PC-3 (cell line): ENCODE measurements around the gene IQCE.

Experiments
- EZH2phosphoT487 ChIP-seq: fragments of 300-600 bp; sonication (generic); IDR thresholded peaks from 2 replicates; pipeline ENCODE4 v1.6.1; 2018; ENCODE audit warnings: mild to moderate bottlenecking, antibody characterized with exemption, low read length, borderline replicate concordance
- TF ChIP-seq, protein P1 (sequence below): fragments of 300-600 bp; sonication (generic); conservative IDR thresholded peaks from 2 replicates; pipeline ENCODE4 v1.5.1; 2017; ENCODE audit warnings: antibody characterized with exemption, low read depth, mild to moderate bottlenecking, low read length

DNA sequence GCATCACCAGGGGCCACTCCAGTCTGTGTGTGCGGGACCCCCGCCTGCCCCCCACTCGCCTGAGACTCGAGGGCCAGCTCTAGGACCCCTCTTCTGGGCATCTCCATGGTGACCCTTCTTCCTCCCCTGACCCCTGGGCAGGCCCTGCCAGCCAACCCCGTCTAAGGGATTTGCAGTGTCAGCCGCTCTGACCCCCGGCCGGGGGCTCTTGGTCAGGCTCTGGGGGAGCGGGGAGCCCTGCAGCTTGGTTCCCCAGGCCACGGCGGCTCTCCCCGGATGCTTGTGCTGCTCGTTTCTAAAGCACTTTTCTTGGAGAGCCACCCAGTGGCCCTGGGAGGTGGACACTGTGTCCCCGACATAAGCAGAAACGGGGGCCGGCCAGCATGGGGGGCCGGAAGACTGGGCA, 78.3 kb downstream of the IQCE start:
- TF ChIP-seq EZH2phosphoT487: no peak
- TF ChIP-seq, protein P1, sequence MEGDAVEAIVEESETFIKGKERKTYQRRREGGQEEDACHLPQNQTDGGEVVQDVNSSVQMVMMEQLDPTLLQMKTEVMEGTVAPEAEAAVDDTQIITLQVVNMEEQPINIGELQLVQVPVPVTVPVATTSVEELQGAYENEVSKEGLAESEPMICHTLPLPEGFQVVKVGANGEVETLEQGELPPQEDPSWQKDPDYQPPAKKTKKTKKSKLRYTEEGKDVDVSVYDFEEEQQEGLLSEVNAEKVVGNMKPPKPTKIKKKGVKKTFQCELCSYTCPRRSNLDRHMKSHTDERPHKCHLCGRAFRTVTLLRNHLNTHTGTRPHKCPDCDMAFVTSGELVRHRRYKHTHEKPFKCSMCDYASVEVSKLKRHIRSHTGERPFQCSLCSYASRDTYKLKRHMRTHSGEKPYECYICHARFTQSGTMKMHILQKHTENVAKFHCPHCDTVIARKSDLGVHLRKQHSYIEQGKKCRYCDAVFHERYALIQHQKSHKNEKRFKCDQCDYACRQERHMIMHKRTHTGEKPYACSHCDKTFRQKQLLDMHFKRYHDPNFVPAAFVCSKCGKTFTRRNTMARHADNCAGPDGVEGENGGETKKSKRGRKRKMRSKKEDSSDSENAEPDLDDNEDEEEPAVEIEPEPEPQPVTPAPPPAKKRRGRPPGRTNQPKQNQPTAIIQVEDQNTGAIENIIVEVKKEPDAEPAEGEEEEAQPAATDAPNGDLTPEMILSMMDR: no peak
